HG02678 (cell line): ENCODE results near the gene ARRB2.

Experiments
- ATAC-seq: cut with Tn5 transposase; IDR thresholded peaks from one replicate; pipeline ENCODE4 v1.9.1; 2021; ENCODE audit warnings: mild to moderate bottlenecking, moderate library complexity; ENCODE audit not compliant: unreplicated experiment

ARRB2 gene

DNA sequence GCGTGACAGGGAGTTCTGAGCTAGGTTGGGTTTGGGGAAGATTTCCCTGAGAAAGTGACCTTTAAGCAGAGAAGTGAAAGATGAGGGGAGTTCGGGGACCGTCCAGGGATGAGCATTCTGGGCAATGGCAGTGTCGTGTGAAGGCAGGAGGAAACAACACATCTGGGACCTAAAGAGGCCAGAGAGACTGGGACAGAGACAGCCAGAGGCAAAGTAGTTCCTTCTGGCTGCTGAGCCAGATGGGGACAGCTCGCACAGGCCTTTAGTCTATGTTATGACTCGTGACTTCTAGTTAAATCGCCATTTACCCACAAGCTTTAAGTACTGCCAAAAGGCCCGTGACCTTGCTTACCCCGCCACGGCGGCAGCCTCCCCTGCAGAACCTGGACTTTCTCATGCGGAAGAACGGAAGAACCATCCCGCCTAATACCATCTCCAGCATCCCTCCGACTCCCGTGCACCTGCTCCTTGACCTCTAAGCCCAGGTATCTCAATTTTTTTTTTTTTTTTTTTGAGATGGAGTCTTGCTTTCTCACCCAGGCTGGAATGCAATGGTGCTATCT lies 12.3 kb downstream of the ARRB2 start:
- no peak for ATAC-seq

DNA sequence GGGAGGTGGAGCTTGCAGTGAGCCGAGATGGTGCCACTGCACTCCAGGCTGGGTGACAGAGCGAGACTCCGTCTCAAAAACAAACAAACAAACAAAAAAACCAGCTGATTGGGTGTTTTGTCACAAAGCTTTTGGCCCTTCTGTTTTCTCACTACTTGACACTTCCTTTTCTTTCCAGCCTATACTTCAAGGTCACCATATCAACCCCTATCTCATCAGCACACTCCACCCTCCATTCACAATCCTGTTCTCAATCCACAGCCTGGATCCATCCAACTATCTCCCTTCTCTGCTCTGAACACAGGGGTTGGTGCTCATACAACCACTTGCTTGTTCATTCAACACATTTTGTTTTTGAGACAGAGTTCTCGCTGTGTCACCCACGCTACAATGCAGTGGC lies 14.2 kb downstream of the ARRB2 start:
- ATAC-seq, result no peak

DNA sequence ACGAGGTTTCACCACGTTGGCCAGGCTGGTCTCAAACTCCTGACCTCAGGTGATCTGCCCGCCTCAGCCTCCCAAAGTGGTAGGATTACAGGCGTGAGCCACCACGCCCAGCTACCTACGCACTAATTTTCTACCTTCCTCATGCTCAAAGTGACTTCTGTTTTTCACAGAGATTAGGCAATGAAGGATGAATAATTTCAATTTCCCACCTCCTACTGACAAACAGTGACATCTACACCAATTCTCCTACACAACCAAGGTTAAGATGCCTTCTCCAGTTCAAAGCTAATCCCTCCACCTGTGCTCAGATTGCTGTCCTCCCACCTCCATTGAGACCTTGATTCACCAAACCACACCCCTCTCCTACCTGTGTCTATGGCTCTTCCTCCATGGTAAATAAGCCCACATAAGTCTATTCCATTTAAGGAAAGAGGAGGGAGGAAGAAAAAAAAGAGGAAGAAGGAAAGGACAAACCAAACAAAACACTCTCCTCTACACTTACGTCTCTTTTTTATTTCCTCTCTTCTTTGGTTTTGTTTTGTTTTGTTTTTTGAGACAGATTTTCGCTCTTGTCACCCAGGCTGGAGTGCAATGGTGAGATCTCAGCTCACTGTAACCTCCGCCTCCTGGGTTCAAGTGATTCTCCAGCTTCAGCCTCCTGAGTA lies 15.3 kb downstream of the ARRB2 start:
- ATAC-seq, result no peak

DNA sequence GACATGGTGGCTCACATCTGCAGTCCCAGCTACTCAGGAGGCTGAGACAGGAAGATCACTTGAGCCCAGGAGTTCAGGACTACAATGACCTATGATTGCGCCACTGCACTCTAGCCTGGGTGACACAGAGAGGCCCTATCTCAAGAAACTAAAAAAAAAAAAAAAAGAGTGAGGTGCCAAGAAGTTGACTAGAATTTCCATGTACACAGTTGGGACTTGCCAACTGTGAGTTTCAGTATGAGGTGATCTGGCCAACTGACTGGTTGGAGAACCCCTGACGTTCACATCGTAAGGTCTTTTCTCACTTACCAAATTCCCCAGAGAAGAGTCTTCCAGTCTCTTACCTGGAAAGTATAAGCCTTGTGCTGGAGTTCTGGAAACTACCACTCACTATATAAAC lies 17.7 kb downstream of the ARRB2 start:
- no peak for ATAC-seq

DNA sequence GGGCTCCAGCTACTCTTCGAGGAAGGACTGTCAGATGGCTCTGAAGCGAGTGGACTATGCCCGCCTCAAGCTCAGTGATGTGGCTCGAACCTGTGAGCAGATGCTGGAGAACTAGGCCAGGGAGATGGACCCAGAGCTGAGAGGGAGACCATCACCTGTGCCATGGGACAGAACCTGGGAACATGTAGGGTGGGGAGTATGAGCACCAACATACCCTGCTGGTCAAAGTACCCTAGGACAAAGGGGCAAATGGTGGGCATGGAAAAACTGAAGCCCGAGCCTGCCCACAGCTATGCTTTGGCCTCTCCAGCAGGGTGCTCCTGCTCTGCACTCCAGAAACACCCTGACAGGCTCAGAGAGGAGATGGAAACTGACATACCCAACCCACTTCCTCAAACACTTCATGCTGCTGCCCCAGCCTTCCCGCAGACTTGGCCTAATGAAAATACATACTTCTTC lies 22.7 kb downstream of the ARRB2 start:
- ATAC-seq, result no peak

DNA sequence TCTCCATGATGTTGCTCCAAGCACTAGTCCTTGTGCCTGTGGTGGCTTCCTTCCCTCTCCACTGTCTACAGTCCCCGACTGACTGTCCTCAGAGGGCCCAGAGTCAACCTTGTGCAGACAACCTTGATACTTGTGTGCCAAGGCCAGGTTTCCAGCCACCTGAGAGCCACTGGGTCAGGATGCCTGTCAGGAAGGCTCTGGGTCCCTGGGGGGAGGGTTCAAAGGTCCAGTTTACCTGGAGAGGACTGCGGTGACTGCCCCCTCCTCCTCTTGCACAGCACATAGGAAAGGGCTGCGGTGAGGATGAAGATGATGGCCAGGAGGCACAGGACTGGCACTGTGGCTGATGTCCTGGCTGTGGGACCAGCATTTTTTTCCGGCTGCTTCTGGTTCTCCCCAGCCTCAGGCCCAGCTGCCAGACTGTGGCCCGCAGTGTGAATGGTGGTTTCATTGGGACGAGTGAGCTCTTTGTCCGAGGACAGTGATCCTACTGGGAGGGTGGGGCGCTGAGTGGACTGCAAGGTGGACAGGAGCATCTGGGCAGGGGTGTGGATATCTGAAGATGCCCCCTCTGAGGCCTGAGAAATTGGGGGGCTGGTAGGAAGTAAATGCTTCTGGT lies 24.5 kb downstream of the ARRB2 start:
- ATAC-seq, result no peak

DNA sequence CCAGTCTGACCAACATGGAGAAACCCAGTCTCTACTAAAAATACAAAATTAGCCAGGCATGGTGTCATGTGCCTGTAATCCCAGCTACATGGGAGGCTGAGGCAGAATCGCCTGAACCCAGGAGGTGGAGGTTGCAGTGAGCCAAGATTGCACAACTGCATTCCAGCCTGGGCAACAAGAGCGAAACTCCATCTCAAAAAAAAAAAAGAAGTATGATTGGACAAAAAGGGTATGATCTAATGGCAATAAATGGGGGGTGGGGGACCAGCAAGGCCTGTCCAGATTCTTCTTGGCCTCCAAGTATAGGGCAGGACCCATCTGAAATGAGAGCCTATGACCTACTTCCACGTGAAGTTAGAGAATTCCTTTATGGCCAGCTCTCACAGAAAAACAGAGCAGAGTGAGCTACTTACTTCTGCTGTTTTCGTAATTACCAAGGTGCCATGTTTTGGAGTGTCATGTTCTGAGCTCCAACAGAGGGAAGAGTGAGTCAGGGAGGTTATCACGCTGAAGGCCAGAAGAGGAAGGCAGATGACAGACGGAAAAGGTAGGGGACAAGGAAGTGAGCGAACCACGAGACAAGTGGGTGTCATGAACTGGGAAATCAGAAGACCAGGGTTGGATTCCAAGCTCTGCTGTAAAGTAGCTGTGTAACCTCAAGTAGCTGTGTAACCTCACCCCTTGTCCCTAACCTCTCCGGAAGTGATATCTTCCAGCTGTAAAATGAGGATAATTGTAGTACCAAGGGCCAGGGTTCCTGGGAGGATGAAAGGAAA lies 25.6 kb downstream of the ARRB2 start:
- no peak for ATAC-seq

DNA sequence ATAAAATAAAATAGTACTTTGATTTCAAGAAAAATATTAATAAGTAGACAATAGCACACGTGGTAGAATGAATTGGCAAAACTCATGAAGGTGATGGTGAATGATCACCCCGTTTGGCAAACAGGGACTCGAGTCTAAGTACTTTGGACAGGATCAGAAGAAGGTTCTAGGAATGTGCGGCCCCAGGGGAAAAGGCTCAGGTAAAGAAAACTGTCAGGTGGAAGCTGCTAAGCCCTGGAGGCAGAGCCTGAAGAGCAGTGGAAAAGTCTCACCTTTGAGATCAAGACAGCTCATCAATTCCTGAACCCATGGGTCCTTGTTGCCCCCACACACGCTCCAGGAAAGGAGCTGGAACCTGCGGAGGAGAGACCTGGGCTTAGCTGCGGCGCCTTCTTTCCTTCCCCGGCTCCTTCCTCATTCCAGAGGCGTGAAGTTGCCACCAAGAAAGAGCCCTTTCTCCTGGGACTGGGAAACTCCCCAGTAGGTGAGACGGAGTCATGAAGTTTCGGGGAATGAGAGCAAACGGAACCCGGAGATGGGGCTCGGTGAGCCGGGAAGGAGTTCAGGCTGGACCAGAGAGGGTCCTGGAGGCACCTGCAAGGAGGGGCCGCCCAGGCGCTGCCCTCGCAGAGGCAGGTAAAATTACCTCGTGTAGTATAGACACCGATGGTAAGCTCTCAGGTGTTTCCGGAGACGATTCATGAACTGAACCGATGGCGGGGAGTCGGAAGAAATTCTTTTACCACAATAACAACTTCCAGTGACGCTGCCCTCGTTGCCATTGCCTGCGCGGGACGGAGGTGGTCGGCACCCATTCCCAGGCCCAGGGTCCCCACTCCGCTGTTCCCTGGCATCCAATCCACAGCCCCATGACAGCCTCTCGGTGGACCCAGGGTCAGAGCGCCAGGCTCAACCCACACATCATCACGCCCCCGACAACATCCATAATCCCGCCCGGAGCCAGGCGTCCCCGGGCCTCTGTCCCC lies 28.0 kb downstream of the ARRB2 start:
- no peak for ATAC-seq

DNA sequence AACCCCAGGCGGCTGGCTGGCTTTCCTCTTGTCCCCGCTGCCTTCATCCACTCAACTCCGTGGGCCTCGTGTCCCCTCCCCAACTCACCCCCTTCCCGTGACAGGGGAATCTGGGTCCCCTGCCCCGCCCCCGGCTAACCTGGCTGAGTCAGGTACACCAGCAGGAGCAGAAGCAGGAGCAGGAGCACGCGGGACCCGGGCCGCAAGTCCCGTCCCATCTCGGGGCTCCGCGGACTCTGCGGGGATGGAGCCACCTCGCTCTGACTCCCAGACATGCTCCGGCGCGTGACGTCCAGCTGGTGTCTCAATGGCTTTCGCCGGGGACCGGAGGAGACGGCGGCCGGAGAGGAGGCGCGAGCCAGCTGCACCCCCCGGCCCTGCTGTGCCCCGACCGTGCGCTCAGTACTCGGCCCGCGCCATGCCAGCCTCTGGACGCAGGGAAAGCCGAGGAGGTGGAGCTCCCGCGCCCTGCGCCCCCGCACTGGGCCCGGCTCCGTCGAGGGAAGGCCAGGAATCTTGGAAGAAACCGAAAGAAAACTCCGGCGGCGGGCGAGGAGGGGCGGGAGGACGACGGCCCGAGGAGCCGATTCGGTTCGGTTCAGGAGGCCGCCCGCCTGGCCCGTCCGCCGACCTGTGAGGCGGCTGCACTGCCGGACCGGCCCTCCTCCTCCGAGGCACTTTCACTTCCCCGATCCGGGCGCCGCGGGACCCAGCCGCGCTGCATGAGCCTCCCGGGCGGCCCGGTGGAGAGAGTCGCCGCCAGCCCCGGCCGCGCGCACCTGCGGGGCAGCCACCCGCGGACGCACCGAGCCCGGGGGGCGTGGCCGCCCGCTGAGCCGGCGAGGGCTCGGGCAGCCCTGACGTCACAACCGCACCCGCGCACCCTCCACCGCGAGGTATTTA lies 28.9 kb downstream of the ARRB2 start, which contains the start of the genes CXCL16 and ZMYND15:
Gene CXCL16, minus strand, starts transcription at position 807 of the 903 bp plus-strand sequence. Its CDS starts 589 bp downstream, at position 218.
Gene ZMYND15, plus strand, starts transcription at position 712 of the 903 bp plus-strand sequence. CDS start 716 bp downstream, outside the sequence.
- no peak for ATAC-seq

DNA sequence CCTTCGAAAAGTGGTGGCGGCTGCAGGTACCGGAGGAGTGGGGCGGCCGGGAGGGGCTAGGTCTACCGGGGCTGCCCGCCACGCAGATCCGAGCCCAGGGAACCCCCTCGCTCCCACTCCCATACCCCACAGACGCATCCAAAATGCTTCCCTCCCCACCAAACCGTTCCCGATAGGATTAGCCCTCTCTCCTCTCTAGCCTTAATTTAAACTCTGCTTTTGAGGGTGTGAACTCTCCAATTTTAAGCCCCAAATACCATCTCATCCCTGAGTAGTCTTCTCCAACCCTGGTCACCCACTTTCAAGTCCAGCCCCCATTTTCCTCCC lies 29.6 kb downstream of the ARRB2 start:
- no peak for ATAC-seq

DNA sequence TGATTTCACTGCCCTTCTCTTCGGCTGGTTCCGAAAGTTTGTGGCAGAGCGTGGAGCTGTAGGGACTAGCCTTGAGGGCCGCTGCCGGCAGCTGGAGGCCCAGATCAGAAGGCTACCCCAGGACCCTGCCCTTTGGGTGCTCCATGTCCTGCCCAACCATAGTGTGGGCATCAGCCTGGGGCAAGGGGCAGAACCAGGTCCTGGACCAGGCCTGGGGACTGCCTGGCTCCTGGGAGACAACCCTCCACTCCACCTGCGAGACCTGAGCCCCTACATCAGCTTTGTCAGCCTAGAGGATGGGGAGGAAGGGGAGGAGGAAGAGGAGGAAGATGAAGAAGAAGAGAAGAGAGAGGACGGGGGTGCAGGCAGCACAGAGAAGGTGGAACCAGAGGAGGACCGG lies 30.2 kb downstream of the ARRB2 start:
- no peak for ATAC-seq

DNA sequence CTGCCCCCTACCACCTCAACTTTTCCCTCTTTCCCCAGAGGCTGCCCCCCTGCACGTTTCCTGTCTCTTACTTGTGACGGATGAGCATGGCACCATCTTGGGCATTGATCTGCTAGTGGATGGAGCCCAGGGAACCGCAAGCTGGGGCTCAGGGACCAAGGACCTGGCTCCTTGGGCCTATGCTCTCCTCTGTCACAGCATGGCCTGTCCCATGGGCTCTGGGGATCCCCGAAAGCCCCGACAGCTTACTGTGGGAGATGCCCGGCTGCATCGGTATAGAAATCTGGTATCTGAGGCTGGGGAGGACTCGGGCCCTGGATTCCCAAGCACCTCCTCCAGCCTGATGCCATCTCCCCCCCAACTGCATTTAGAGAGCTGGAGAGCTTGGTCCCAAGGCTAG lies 31.1 kb downstream of the ARRB2 start:
- ATAC-seq, result no peak

DNA sequence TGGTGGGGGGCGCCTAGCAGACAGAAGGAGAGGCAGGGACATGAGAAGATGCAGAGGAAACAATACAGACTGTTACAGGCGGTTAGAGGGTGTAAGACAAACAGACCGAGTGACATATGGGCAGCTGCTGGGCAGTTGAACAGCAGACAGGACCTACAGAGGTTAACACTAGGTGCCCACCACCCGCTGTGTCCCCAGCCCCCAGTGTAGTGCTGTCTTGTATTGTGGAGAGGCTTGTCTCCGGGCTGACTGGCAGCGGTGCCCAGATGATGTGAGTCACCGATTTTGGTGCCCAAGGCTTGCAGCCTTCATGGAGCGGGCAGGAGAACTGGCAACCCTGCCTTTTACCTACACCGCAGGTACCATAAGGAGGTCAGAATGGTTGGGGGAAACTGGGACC lies 31.7 kb downstream of the ARRB2 start:
- no peak for ATAC-seq

DNA sequence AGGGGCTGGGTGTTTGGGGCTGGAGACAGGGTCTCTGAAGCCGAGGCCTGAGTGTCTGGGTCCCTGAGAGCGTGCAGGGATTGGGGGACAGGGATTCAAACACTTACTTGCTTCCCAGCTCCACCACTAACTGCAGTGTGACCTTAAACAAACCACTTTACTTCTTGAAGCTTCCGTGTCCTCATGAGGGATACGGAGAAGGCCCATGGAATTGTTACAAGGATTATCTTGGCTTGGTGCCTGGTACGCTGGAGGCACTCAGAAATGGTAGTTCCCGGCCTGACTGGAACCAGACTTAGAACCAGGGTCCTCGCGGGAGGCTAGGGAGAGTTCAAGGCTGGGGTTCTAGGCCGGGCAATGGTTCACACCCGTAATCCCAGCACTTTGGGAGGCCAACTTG lies 32.2 kb downstream of the ARRB2 start:
- no peak for ATAC-seq

DNA sequence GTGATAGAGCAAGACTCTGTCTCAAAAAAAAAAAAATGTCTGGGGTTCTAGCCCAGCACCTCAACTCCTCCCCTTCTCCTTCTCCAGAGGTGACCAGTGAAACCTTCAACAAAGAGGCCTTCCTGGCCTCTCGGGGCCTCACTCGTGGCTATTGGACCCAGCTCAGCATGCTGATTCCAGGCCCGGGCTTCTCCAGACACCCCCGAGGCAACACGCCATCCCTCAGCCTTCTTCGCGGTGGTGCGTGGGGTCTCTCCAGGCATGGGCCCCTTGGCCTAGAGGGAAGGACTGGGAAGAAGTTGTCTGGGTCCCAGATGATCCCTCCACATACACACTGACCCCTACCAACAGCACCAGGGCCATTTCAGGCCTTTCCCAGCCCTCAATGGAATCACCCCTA lies 32.8 kb downstream of the ARRB2 start:
- ATAC-seq, result no peak

DNA sequence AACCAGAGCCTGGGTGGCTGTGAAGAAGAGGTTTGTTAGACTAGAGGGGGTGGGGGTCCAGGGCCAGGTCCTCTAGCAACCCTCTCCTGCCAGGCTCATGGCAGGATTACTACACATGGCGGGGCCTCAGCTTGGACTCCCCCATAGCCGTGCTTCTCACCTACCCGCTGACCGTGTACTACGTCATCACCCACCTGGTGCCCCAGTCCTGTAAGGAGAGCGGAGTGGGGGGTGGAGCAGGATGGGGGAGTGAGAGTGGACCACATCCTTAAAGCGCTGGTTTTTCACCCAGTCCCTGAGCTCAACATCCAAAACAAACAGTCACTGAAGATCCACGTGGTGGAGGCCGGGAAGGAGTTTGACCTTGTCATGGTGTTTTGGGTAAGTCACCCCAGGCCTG lies 33.5 kb downstream of the ARRB2 start:
- no peak for ATAC-seq

DNA sequence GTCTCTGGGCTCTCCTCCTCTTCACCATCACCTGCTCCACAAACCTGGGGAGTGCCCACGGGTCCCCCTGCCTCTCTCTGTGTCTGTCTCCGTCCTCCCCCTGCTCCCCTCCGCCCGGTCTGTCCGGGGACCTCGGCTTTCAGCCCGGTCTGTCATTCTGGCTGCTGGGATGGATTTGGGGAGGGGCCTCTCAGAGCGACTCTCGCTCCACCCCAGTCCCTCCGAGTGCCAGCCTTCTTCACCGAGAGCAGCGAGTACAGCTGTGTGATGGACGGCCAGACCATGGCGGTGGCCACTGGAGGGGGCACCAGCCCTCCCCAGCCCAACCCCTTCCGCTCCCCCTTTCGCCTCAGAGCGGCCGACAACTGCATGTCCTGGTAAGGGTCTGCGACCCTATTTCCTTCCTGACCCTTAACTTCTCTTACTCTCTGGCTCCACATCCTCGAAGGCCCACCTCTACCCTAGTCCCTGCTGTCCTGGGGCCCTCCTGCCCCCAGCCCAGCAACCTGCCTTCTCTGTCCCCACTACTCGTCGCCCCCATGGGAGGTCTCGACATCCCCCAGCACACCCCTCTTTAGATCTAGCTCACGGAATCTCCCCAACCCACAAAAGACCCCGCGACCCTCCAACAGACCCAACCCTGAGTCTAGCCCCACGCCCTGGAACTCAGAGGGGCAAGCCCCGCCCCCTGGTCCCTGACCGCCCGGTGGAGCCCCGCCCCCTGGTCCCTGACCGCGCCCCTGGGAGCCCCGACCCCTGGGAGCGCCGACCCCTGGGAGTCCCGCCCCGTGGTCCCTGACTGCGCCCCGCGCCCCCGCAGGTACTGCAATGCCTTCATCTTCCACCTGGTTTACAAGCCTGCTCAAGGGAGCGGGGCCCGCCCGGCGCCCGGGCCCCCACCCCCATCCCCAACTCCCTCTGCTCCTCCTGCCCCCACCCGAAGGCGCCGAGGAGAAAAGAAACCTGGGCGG lies 34.9 kb downstream of the ARRB2 start:
- no peak for ATAC-seq

DNA sequence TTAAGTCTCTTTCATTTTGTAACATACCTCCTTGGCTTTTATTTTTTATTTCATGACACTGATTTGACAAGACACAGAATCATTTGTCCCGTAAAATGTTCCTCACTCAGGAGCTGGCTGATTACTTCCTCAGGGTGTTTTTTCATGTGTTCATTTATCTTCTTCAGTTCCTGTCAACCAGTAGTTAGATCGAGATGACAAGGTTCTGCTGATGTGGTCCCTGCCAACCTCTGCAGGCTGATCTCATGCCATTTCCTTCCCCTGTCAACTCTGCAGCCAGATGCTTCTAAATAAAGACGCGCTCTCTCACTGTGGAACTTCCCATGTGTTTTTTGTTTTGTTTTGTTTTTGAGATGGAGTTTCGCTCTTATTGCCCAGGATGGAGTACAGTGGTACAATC lies 37.4 kb downstream of the ARRB2 start:
- no peak for ATAC-seq
